Stimulated activated CD8-positive, alpha-beta memory T cell treated with anti-CD3 and anti-CD28 coated beads, Interleukin-4, amount 100 ng/mL, for 24 hours (primary cell): ENCODE results near the gene ABCB4.
A peak's percentile ranks its signal among the peaks of the same experiment; 100 is the strongest.

ENCODE experiments used
- DNase-seq: peaks from one replicate; pipeline ENCODE4 v3.0.0-alpha.2; 2020; ENCODE audit warnings: low read depth

The ABCB4 gene

GRCh38 chr7:87424075-87424474 is 51.4 kb downstream of the ABCB4 start:
- DNase-seq, result no peak

DNA sequence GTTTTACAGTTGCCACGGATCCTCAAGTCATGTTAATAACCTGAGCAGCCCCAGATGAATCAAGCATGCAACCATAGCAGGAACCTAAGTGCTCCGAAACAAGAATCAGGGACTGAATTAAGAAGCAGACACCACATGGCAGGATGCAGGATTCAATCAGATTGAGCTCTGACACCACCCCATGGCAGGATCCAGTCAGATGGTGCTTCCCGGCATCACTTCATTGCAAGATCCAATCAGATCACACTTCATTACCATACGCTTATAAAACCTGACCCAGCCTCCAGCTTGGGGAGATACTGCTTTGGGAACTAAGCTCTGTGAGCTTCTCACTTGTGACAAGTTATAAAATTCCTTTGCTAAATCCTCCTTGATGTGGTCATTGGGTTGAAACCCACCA is 55.3 kb downstream of the ABCB4 start:
- DNase-seq, result no peak

DNA sequence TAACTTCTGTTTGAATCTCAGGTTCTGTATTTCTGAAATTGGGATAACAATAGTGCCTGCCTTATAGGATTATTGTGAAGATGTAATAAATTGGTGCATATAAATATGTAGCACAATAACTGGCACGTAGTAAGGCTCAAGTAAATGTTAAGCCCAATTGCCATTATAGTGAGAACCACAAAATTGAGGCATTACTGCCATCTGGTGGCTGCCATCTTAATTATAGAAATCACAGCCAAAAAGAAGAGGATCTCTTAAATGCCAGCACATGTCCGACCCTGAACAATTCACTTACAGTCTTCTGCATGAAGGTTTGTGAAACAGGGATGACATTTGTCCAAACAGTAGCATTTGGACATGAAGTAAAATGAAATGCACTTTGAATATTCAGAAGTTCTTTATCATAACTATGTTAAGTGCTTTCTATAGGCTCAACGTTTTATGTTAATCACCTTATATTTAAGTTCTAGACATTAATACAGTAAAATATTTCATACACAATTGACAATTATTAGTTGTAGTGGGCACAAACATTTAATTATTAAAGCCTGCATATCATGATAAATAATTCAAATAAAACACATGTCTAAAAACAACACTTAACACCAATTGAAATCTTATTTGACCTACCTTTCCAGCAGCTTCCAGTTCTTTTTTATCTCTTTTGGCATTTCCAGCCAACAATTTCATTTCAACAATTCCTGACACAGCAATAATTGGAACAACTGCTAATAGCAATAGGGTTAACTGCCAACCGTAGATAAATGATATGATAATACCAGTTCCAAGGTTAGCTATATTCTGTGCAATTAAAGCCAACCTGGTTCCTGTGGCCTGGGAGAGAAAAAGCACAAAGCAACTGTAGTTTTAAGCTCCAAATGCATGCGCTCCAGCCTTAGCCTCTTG is 58.5 kb downstream of the ABCB4 start:
- DNase-seq, result peak; percentile 33

GRCh38 chr7:87414794-87415188 is 60.7 kb downstream of the ABCB4 start:
- DNase-seq, result no peak

- no peak for DNase-seq
Observed at GRCh38 chr7:87413951-87414793, 61.3 kb downstream of the ABCB4 start.

DNA sequence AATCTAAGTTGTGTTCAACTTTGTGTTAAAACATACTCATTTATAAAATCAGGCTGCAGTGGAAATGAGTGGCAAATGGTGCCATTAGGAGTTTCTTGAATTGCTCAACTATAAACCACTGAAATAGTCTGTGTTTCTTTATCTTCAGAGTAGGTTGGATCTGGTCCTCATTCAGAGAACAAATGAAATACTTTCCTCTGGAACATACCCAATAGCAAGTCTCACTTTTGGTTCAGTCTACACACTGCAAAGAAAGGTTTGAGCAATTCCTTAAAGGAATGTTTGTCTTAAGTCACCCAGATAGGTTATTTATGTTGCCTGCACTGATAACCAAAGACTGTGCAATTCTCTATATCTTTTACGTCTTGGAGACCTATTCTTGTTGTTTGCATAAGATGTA is 62.5 kb downstream of the ABCB4 start:
- DNase-seq, result no peak

DNA sequence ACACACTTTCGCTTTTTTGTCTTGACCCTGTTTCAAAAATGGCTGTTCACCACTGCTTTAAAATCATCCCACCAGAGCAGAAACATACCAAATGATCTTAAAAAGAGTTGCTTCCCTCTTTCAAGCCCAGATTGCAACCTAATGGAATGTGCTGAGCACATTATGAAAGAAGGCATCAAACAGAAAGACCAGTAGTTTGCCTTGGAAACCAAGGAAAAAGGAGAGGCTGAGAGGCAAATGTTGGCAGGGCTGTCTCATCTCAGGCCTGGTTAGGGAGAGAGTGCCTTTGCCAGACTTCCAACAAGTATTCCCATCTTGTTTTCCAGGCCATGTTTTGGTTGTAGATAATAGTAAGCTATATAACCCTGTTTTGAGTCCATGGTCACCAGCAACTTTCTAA is 64.3 kb downstream of the ABCB4 start:
- no peak for DNase-seq

- no peak for DNase-seq
Observed at GRCh38 chr7:87404674-87405073, 70.8 kb downstream of the ABCB4 start.

GRCh38 chr7:87398446-87398845 is 77.0 kb downstream of the ABCB4 start:
- DNase-seq, result no peak

DNA sequence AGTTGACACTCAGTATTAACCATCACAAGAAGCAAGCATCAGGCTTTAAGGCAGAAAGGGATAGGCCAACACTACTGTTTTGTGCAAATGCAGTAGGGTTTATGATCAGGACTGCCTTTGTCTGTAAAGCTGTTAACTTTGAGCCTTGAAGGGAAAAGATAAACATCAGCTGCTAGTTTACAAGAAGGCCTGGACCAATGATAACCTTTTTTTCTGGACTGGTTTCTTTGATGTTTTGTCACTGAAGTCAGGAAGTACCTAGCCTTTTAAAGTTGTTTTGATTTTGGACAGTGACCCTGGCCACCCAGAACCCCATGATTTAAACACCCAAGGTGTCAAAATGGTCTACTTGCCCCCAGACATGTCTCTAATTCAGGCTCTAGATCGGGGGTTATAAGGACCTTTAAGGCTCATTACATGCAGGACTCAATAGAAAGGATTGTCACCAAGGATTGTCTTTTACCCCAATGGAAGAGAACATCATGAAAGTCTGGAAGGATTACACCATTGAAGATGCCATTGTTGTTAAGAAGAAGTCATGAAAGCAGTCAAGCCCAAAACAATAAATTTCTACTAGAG is 79.9 kb downstream of the ABCB4 start:
- no peak for DNase-seq

DNA sequence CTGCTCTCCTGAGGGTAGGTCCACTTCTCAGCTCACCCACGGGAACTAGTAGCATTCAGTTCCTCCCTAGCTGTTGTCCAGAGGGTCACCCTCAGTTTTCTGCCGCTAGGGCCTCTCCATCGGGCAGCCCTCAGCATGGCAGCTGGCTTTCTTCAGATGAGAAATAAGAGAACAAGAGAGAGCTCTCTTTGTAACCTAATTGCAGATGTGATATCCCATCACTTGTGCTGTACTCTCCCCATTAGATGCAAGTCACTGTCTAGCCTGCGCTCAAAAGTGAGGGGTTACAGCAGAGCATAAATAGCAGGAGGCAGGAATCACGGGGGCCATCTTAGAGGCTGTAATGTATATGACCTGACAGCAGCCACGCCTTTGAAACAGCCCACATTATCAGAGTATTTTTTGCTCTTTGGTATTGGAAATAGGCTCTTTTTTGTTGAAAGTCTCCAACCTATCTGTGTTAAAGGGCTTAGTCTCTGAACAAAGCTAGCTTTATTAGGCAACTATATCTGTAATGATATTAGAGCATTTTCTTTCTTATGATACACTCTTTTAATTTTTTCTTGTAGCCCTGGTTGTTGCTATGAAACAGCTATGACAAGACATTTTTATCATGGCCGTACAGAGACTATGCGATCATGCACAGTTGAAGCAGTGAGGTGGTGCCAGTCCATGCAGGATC is 84.3 kb downstream of the ABCB4 start:
- DNase-seq, result no peak

DNA sequence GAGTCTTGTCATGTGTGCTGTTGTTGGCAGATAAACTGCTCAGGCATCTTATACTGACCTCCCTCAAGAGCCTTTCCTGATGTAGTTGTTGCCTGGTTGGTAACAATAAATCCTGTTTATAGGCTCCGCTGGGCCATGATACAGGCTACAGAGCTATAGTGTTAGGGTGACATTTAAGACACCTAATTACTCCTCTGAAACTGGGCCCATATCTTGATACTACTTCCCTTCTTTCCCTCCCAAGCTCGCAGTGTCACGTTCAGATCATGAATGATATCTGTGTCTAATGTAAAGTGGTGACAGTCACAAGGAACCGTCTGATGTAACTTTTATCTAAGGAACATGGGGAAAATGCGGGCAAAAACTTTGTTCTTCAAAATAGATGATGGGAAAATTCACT is 94.6 kb downstream of the ABCB4 start:
- DNase-seq, result no peak

GRCh38 chr7:87375662-87376435 is 99.6 kb downstream of the ABCB4 start:
- no peak for DNase-seq

DNA sequence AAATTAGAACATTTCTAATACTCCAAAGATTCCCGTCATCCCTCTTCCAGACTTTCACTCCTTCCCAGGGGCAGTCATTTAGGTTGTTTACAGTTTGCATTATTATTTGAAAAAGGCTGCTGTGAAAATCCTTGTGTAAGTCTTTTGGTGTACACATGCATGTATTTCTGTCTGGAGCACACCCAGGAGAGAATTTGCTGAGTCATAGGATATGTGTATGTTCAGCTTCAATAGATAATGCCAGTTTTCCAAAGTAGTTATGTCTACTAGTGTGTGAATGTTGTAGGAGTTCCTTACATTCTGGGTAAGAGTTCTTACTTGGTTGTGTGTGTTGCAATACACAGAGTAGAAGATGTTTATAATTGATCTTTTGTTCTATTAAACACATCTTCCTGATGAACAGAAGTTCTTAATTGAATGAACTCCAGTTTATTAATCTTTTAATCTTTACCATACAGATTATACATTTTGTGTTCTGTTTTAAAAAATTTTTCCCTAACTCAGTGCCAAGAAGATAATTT is 104.8 kb downstream of the ABCB4 start:
- no peak for DNase-seq

- DNase-seq, result no peak
Observed at GRCh38 chr7:87369216-87369615, 106.3 kb downstream of the ABCB4 start.

GRCh38 chr7:87364246-87364645 is 111.2 kb downstream of the ABCB4 start:
- no peak for DNase-seq

GRCh38 chr7:87363342-87363741 is 112.1 kb downstream of the ABCB4 start:
- DNase-seq, result no peak

DNA sequence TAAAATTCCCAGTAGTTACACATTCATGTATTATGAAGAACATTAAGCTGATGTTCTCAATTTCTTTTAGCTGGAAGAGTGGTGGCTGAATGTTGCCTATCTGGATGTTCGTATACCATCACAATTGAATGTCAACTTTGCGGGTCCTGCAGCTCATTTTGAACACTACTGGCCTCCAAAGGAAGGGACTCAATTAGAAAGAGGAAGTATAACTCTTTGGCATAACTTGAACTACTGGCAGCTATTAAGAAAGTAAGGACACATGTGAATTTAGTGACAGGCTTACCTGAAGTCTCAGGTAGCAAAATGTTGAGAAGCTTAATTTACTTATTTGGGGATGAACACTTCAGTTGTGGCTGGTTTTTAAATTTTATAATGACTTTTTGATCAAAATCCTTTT is 114.2 kb downstream of the ABCB4 start:
- no peak for DNase-seq

DNA sequence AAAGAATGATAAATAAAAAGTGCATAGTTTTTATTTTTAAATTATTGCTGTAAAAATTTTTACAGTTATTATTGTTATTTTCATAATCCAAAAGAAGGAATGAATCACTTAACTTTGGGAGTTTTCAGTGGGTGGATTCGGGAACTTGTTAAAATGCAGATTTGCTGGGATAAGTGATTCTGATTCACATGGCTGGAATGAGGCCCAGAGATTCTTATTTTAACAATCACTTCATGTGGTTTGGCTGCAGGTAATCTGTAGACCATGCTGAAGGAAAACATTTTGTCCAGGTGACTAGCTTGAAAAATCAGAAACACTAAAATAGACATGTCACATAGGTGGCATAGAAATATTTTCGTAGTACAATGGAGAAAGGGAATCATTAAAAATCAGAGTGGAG is 116.1 kb downstream of the ABCB4 start:
- no peak for DNase-seq

DNA sequence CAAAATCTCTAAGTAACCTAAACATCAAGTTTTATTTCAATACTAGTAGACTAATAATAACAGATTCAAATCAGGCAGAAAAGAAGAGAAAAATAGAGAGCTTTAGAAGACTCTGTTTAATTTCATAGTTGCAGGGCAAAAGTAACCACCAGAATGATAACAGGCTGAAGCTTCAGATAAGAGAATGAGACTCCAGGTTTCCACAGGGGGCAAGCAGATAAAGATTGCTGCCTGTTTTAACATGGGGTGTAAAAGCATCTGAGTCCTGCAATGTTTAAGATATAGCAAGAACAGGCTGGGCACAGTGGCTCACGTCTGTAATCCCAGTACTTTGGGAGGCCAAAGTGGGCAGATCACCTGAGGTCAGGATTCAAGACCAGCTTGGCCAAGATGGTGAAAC is 119.0 kb downstream of the ABCB4 start:
- DNase-seq, result no peak

GRCh38 chr7:87354749-87355148 is 120.7 kb downstream of the ABCB4 start:
- no peak for DNase-seq
